IPS-15b (cell line): ENCODE results near the gene FNBP1.

ENCODE experiments used
- H3K27me3 ChIP-seq: one replicate; pipeline ENCODE4 v1.6.1; 2013; ENCODE audit warnings: low read length; ENCODE audit not compliant: control insufficient read depth, insufficient read depth
- H3K36me3 ChIP-seq: one replicate; pipeline ENCODE4 v1.6.1; 2013; ENCODE audit warnings: low read length; ENCODE audit not compliant: control insufficient read depth, insufficient read depth
- H3K4me1 ChIP-seq: one replicate; pipeline ENCODE4 v1.6.1; 2013; ENCODE audit warnings: mild to moderate bottlenecking, low read length; ENCODE audit not compliant: control insufficient read depth, insufficient read depth
- H3K4me3 ChIP-seq: one replicate; pipeline ENCODE4 v1.5.1; 2013; ENCODE audit warnings: low read depth, low read length
- H3K9ac ChIP-seq: one replicate; pipeline ENCODE4 v1.6.1; 2013; ENCODE audit warnings: low read depth, mild to moderate bottlenecking, low read length
- H3K9me3 ChIP-seq: one replicate; pipeline ENCODE4 v1.6.1; 2013; ENCODE audit warnings: mild to moderate bottlenecking, low read length; ENCODE audit not compliant: control insufficient read depth, insufficient read depth

Gene FNBP1

DNA sequence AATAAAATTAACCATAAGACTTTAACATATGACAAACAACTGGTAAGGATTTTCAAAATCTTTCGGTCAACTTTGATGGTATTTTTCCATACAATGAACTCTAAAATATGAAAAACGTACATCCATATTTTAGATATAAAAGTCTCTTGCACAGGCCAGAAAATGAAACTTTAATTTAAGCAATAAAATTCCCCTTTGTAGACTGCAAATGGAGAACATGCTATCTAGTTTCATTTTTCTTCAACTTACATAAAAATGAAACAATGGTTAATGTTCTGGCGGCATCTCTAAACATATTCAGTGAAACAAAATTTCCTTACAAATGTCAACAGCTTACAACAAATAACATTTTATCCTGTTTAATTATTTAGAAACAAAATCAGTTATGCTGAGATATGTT is 123.7 kb downstream of the FNBP1 start:
- Histone ChIP-seq H3K36me3 (no peaks in the 10 kb centered on the region), H3K27me3 (no peaks in the 10 kb centered on the region), H3K9ac (no peak overlapping the region), H3K4me1 (no peaks in the 10 kb centered on the region), H3K4me3 (no peak overlapping the region), H3K9me3 (no peaks in the 10 kb centered on the region)

- H3K36me3 ChIP-seq: no peaks in the 10 kb centered on the region
- no peak overlapping the region for H3K4me3 ChIP-seq
- H3K27me3 ChIP-seq: no peaks in the 10 kb centered on the region
- H3K4me1 ChIP-seq: no peaks in the 10 kb centered on the region
- H3K9ac ChIP-seq: no peak overlapping the region
- H3K9me3 ChIP-seq: no peaks in the 10 kb centered on the region
Measured at GRCh38 chr9:129918296-129918950, 124.6 kb downstream of the FNBP1 start.

DNA sequence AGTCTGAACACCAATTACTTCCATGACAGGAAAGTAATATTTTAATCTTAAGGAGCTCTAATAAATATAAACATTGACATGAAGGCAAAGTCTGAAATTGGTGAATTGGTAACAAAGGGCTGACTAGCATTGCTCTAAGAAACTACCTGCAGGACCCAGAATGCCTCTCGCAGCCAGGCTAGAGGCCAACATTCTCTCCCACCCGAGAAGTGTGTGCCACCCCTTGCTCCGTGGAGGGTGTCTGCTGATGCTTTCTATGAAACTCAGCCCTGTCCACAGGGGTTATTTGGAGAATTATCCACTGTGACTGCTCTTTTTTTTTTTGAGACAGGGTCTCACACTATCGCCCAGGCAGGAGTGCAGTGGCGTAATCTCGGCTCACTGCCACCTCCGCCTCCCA is 126.3 kb downstream of the FNBP1 start:
- H3K36me3 ChIP-seq: no peaks in the 10 kb centered on the region
- H3K27me3 ChIP-seq: no peaks in the 10 kb centered on the region
- H3K9me3 ChIP-seq: no peaks in the 10 kb centered on the region
- no peak overlapping the region for H3K4me3 ChIP-seq
- no peak overlapping the region for H3K9ac ChIP-seq
- H3K4me1 ChIP-seq: no peaks in the 10 kb centered on the region

DNA sequence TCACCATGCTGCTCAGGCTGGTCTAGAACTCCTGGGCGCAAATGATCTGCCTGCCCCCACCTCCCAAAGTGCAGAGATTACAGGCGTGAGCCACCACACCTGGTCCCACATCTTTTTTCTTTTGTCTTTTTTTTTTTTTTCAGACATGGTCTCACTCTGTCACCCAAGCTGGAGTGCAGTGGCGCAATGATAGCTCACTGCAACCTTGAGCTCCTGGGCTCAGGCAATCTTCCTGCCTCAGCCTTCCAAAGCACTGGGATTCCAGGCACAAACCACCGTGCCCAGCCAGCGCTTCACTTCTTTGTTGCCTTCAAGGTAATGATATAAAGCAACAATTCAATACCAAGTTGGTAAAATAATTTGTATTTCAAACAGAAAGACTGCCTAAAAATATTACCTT is 128.9 kb downstream of the FNBP1 start:
- Histone ChIP-seq H3K9me3 (no peaks in the 10 kb centered on the region), H3K4me3 (no peak overlapping the region), H3K9ac (no peak overlapping the region), H3K36me3 (no peaks in the 10 kb centered on the region), H3K27me3 (no peaks in the 10 kb centered on the region), H3K4me1 (no peaks in the 10 kb centered on the region)

DNA sequence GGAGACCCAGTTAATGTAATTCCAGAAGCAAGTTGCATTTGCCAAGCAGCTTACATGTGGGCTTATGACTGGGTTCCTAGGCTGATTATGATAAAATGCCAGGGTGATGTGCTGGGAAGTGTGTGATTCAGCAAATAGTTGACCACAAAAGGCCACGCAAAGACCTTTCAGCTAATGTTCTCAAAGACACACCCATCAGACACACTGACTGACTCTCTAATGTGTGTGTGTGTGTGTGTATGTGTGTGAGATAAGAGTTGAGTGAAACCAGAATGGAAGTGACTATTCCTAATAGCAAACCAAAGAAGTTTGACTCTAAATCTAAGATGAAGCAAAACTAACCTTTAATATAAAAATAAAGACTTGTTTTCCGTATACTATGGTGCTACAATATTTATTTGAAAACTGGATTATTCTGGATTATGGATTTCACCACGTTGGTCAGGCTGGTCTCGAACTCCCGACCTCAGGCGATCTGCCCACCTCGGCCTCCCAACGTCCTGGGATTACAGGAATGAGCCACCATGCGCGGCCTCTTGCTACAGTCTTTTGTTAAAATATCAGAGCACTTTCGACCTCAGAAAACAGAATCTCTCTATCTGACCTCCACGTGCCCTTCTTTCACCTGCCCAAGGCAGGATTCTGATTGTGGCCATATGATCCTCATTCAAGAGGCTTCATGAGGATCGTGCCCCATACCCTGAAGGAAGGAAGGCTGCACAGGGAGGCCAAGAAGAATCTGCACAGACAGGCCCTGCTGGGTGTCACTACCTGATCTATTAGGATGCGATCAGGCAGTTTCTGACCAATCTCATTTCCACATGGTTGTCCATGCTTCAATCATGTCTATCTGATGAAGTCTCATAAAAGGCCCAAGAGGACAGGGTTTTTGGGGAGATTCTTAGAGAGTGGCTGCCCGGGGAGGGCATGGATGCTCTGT is 132.1 kb downstream of the FNBP1 start:
- Histone ChIP-seq H3K27me3 (no peaks in the 10 kb centered on the region), H3K4me3 (no peak overlapping the region), H3K4me1 (peaks cover 3% of the 10 kb centered on the region), H3K9me3 (no peaks in the 10 kb centered on the region), H3K36me3 (no peaks in the 10 kb centered on the region), H3K9ac (no peak overlapping the region)

DNA sequence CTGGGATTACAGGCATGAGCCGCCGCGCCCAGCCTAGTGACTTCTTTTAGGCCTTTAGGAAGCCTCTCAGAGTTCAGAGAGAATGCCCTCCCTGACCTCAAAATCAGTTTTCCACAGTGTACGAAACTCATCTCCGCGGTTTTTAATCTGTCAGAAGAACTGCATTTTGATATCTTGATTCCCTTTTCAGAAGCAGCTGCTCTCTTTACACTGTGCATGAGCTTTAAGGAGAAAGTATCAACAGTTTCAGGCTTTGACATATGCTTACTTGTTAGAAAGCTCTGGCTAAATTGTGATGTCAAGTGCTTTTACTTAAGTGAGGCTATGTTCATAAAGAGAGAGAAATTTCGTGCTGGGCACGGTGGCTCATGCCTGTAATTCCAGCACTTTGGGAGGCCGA is 133.1 kb downstream of the FNBP1 start:
- Histone ChIP-seq H3K4me3 (no peak overlapping the region), H3K27me3 (no peaks in the 10 kb centered on the region), H3K36me3 (no peaks in the 10 kb centered on the region), H3K9me3 (no peaks in the 10 kb centered on the region), H3K9ac (no peak overlapping the region), H3K4me1 (peaks cover 3% of the 10 kb centered on the region)

- no peak overlapping the region for H3K9ac ChIP-seq
Measured at GRCh38 chr9:129908906-129909305, 134.1 kb downstream of the FNBP1 start.

DNA sequence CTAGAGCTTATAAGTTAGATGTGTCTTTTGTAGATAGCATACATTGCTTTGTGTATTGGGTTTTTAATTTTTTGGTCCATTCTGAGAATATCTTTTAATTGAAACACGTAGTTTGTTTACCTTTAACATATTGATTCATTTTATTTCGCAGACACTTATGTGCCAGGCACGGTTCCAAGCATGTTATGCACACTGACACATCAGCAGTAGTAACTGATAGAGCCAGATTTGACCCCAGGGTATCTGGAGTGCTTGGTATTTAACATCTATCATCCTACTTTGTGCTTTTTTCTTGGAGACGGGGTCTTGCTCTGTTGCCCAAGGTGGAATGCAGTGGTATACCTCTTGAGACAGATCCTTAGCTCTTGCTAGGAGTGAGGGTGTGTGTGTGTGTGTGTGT is 135.8 kb downstream of the FNBP1 start:
- no peaks in the 10 kb centered on the region for H3K27me3 ChIP-seq

More at GRCh38 chr9:129908906-129909305, 134.1 kb downstream of the FNBP1 start:
- no peaks in the 10 kb centered on the region for H3K27me3 ChIP-seq
- H3K4me3 ChIP-seq: no peak overlapping the region
- H3K36me3 ChIP-seq: no peaks in the 10 kb centered on the region
- H3K4me1 ChIP-seq: peaks cover 3% of the 10 kb centered on the region
- no peaks in the 10 kb centered on the region for H3K9me3 ChIP-seq

DNA sequence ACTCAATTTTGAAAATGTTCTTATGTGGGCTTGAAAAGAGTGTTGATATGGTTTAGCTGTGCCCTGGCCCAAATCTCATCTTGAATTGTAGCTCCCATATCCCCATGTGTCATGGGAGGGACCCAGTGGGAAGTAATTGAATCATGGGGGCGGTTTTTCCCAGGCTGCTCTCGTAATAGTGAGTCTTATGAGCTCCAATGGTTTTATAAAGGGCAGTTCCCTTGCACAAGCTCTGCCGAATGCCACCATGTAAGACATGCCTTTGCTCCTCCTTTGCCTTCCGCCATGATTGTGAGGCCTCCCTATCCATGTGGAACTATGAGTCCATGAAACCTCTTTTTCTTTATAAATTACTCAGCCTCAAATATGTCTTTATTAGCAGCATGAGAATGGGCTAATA is 136.7 kb downstream of the FNBP1 start:
- no peak overlapping the region for H3K4me3 ChIP-seq
- peaks cover 3% of the 10 kb centered on the region for H3K4me1 ChIP-seq
- no peak overlapping the region for H3K9ac ChIP-seq
- H3K9me3 ChIP-seq: no peaks in the 10 kb centered on the region
- no peaks in the 10 kb centered on the region for H3K27me3 ChIP-seq
- H3K36me3 ChIP-seq: no peaks in the 10 kb centered on the region

More for the DNA sequence above, 135.8 kb downstream of the FNBP1 start:
- Histone ChIP-seq H3K4me3 (no peak overlapping the region), H3K4me1 (peaks cover 3% of the 10 kb centered on the region), H3K9ac (no peak overlapping the region), H3K9me3 (no peaks in the 10 kb centered on the region), H3K36me3 (no peaks in the 10 kb centered on the region)

GRCh38 chr9:129904734-129905133 is 138.3 kb downstream of the FNBP1 start:
- Histone ChIP-seq H3K9me3 (no peaks in the 10 kb centered on the region), H3K4me1 (peaks cover 3% of the 10 kb centered on the region), H3K9ac (no peak overlapping the region), H3K27me3 (no peaks in the 10 kb centered on the region), H3K4me3 (no peak overlapping the region), H3K36me3 (peaks cover 4% of the 10 kb centered on the region)

- no peak overlapping the region for H3K4me3 ChIP-seq
- H3K9ac ChIP-seq: no peak overlapping the region
- H3K4me1 ChIP-seq: no peaks in the 10 kb centered on the region
- H3K27me3 ChIP-seq: no peaks in the 10 kb centered on the region
- no peaks in the 10 kb centered on the region for H3K9me3 ChIP-seq
- peaks cover 4% of the 10 kb centered on the region for H3K36me3 ChIP-seq
Measured at GRCh38 chr9:129902740-129903134, 140.3 kb downstream of the FNBP1 start.
